SK-N-MC (cell line): ENCODE data around the gene PDE11A.

ENCODE experiments used
- EZH2 ChIP-seq: fragments of 200-600 bp; sonication (generic); IDR thresholded peaks from one replicate; pipeline ENCODE4 v1.6.1; 2017; ENCODE audit warnings: antibody characterized with exemption
- FOXP2 ChIP-seq: optimal IDR thresholded peaks from 2 replicates; pipeline ENCODE3; 2011; ENCODE audit warnings: mild to moderate bottlenecking, moderate library complexity; ENCODE audit not compliant: insufficient read depth; ENCODE audit errors: extremely low read length, control extremely low read depth
- POLR2AphosphoS5 ChIP-seq: IDR thresholded peaks from 2 replicates; pipeline ENCODE4 v1.6.1; 2012; ENCODE audit warnings: mild to moderate bottlenecking, low read depth, low read length, borderline replicate concordance

DNA sequence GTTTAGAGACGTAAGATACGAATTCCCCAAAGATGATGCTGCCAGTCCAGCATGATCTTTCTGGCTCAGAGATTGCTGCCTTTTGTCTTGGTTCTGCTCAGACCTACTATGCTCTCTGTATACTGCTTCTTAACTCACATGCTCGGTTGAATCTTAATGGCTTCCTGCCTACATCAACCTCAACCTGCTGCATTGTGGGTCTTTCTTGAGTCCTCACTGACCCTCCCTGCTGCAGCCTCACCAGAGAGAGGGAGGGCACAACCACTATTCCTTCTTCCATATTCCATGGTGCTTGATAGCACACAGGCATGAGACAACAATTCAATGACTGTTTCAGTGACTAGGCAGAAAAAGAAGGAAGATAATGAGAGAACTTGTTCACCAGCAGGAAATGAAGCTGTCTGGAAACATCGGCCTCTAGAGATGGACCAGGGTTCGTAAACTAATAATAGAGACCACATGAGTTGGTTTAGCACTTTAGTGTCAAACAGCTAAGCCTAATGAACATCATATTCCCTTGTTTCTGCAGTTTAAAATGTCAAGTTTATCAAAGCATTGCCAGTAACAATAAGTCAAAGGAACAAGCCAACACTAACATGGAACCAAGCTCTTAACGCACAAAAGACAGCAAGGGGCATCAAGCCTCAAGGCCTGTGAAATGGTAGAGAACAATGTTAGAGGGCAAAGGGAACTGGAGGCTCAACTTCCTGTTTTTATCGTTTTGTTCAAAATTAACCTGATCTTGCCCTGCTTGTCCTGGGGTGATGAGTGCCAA is 333.9 kb downstream of the PDE11A start:
- TF ChIP-seq POLR2AphosphoS5 (no peak), EZH2 (no peak), FOXP2 (no peak)
